Stomach (tissue), 9 donors: ENCODE measurements around the gene UST. TPM values are rescaled to one million over a fixed set of nuclear protein-coding genes. Genes with fewer than 3 reads are reported as not detected.

Source experiments
- DNase-seq, 2 donors: peaks; one replicate each; pipeline versions ENCODE4 v3.0.0 to v3.0.0-alpha.2; 2013 to 2019
- H3K27ac ChIP-seq, 5 donors: fragments of 200-600 bp in 4 of 5; sonication (generic) in 4 of 5; one replicate each; pipeline ENCODE4 v1.5.1; 2013 to 2019; ENCODE audit warnings: mild to moderate bottlenecking in 1 of 5, moderate library complexity in 1 of 5
- H3K27me3 ChIP-seq, 3 donors: fragments of 200-600 bp; sonication (generic); one replicate each; pipeline ENCODE4 v1.5.1; 2017 to 2019; ENCODE audit warnings: mixed run types in 1 of 3
- H3K36me3 ChIP-seq, 4 donors: fragments of 200-600 bp; sonication (generic); 1 replicate in 3 of 4; 2 replicates in 1 of 4; pipeline ENCODE4 v1.5.1; 2016 to 2019
- H3K4me1 ChIP-seq, 4 donors: fragments of 200-600 bp; sonication (generic); one replicate each; pipeline ENCODE4 v1.5.1; 2016 to 2019
- H3K4me3 ChIP-seq, 4 donors: fragments of 200-600 bp; sonication (generic) in 3 of 4; one replicate each; pipeline ENCODE4 v1.5.1; 2016 to 2019; ENCODE audit warnings: mild to moderate bottlenecking in 1 of 4
- H3K9me3 ChIP-seq, 4 donors: fragments of 200-600 bp; sonication (generic); one replicate each; pipeline ENCODE4 v1.5.1; 2016 to 2019
- EP300 ChIP-seq: sonication (generic); formaldehyde crosslinking; IDR thresholded peaks from one replicate; pipeline ENCODE4 v1.6.1; 2017; ENCODE audit warnings: antibody characterized with exemption
- POLR2A ChIP-seq, 4 donors: fragments of 450-650 bp; IDR thresholded peaks; one replicate each; pipeline ENCODE4 v1.6.1; 2016; ENCODE audit warnings: antibody characterized with exemption in 4 of 4, control low read depth in 2 of 4, mild to moderate bottlenecking in 1 of 4, moderate library complexity in 1 of 4
- POLR2AphosphoS5 ChIP-seq, 3 donors: sonication (generic); formaldehyde crosslinking; IDR thresholded peaks; one replicate each; pipeline ENCODE4 v1.6.1; 2016; ENCODE audit warnings: antibody characterized with exemption in 3 of 3
- WGBS, 5 donors: extraction: QIAGEN DNeasy Blood & Tissue Kit in 3 of 5; methylation state at CpG; one replicate each; pipeline versions ENCODE4 v1.1.5 to v1.1.7; 2013 to 2018; 5-methylcytosine and 5-hydroxymethylcytosine counted together
- intact Hi-C: fragments of 100-400 bp; cut with DNase I; formaldehyde crosslinking; loops from one replicate; pipeline ENCODE4 v1.15.1; 2023; ENCODE audit warnings: low total_unique reads
- polyA plus RNA-seq, 3 donors: library from polyadenylated mRNA; stranded (reverse); fragments of 200-250 nt; gene quantifications; one replicate each; pipeline ENCODE4 v1.2.3, GENCODE V29; 2013
- total RNA-seq, 5 donors: library from RNA; depleted of rRNA; stranded (reverse); fragments of >200 nt; gene quantifications; one replicate each; pipeline versions ENCODE4 v1.1.0 to v1.2.3, GENCODE V29; 2014 to 2016
- TF ChIP-seq, protein P1 (sequence below), 7 experiments: fragments of 450-650 bp in 4 of 7; fragments of 200-600 bp in 3 of 7; sonication (generic) in 3 of 7; IDR thresholded peaks; one replicate each; pipeline ENCODE4 v1.5.1; 2016 to 2019; ENCODE audit warnings: antibody characterized with exemption in 7 of 7, control low read depth in 2 of 7, mild to moderate bottlenecking in 1 of 7
- donor health status: healthy with polysubstance abuse.
- donor health status: Bipolar disorder and iron deficiency.
- donor health status: healthy.

UST gene
- total and polyA plus RNA-seq, 8 donors, result 2.2 to 45.8 (median 8.9) TPM

DNA sequence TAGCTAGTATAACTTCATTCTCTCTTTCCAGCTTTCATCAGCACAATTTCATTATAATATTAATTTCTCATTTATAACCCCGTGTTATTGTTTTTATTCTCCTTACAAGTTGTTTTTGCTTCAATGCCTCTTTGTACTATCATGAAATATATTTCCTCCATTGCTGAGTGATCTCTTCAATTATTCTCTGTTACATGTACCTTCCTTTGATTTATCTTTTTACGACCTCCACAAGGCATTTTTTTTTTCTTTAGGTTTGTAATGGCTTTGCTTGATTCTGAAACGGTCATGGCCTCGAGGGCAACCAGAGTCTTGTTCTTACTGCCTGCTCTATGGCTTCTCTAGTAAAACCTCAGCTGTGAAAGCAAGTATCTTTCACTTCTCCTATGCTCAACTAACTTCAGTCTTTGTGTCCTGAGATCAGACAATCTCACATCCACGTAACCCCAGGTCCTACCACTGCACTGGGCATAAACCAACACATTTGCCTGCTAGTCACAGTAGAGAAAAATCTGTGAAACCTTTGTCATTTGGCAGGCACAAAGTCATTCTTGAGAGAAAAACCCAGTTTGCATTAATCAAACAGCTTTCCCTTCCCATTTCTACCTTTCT lies 119.9 kb downstream of the UST start:
- H3K4me1 ChIP-seq, result peaks cover 0 to 17% (median 0%) of the 10 kb centered on the region in 4 donors
- TF ChIP-seq EP300, result no peak
- TF ChIP-seq POLR2A (IDR thresholded peaks at IDR 0.05), result no peak
- TF ChIP-seq, protein P1, sequence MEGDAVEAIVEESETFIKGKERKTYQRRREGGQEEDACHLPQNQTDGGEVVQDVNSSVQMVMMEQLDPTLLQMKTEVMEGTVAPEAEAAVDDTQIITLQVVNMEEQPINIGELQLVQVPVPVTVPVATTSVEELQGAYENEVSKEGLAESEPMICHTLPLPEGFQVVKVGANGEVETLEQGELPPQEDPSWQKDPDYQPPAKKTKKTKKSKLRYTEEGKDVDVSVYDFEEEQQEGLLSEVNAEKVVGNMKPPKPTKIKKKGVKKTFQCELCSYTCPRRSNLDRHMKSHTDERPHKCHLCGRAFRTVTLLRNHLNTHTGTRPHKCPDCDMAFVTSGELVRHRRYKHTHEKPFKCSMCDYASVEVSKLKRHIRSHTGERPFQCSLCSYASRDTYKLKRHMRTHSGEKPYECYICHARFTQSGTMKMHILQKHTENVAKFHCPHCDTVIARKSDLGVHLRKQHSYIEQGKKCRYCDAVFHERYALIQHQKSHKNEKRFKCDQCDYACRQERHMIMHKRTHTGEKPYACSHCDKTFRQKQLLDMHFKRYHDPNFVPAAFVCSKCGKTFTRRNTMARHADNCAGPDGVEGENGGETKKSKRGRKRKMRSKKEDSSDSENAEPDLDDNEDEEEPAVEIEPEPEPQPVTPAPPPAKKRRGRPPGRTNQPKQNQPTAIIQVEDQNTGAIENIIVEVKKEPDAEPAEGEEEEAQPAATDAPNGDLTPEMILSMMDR (IDR thresholded peaks at IDR 0.05), result no peak
- no peak for TF ChIP-seq POLR2AphosphoS5 (IDR thresholded peaks at IDR 0.05)
- H3K4me3 ChIP-seq, result no peak overlapping the region
- intact Hi-C loops, result no loop called here
- WGBS, 5 donors, result 80 to 93% (median 85%) methylated on average over 5 of the region's 5 CpGs
- H3K27ac ChIP-seq, result no peak overlapping the region
- no peaks in the 10 kb centered on the region for H3K36me3 ChIP-seq
- no peak for DNase-seq
- H3K9me3 ChIP-seq, result no peaks in the 10 kb centered on the region
- H3K27me3 ChIP-seq, result no peaks in the 10 kb centered on the region

DNA sequence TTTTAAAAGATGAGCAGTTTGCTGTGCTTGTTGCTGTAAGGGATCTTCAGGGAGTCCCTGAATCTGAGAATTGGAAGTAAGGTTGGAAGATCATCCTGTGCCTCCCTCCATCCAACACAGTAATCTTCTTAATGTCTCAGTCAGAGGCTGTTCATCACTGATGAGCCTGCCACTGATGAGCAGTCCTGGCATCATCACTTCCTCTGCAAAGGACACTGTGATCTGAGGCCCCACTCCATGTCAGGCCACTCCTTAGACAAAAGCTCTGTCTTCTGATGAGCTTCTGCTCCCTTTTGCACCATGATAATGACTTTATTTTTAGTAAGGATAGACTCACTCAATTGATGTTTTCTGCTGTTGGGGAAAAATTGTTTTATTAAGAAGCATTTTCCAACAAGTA lies 121.0 kb downstream of the UST start:
- intact Hi-C loops, result no loop called here
- TF ChIP-seq POLR2A (IDR thresholded peaks at IDR 0.05) (no peak), EP300 (no peak), POLR2AphosphoS5 (IDR thresholded peaks at IDR 0.05) (no peak)
- TF ChIP-seq, protein P1 (IDR thresholded peaks at IDR 0.05), result no peak
- Histone ChIP-seq H3K36me3 (no peaks in the 10 kb centered on the region), H3K9me3 (no peaks in the 10 kb centered on the region), H3K4me3 (no peak overlapping the region), H3K27me3 (no peaks in the 10 kb centered on the region), H3K27ac (no peak overlapping the region), H3K4me1 (peaks cover 0 to 17% (median 0%) of the 10 kb centered on the region in 4 donors)
- no peak for DNase-seq

DNA sequence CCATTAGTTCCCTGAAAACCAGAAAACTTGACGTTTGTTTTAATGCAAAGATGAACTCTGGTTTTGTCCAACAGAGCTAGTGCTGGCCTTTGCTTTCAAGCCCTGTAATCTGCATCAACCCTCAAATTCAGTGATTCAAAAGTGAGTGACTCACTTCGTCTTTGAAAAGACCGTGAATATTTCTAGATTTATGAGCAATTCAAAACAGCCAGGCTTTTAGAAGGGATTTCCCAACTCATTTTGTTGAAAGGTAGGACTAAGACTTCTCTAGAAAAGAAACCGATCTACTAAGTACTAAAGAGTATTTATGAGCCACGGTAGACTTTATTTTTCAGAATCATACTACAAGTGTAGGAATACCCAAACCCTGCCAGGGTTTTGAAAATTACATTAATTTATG lies 121.5 kb downstream of the UST start:
- intact Hi-C loops, result no loop called here
- WGBS, 5 donors, result 66 to 85% (median 74%) methylated on average over 5 of the region's 5 CpGs

DNA sequence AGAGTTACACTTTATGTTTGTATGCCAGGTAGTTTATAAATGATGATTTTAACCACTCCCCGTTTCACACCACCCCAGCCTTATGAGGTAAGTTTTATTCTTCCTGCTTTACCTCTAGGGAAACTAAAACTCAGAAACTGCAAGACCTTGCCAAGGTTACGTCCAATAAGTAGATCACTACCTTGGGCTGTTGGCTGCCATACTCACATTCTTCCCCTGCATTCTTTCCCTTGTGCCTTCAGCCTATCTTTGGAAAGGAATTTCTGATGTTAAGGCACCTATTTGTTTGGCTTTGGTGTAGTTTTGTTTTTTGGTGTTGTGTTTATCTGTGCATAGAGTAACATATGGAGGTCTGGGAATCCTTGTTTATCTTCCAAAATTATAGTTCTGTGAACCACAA lies 122.1 kb downstream of the UST start:
- no peaks in the 10 kb centered on the region for H3K27me3 ChIP-seq
- no peak for DNase-seq
- 83 to 90% (median 86%) methylated on average over 2 of the region's 2 CpGs for WGBS, 5 donors
- intact Hi-C loops, result no loop called here
- H3K9me3 ChIP-seq, result no peaks in the 10 kb centered on the region
- TF ChIP-seq POLR2A (IDR thresholded peaks at IDR 0.05), result no peak
- TF ChIP-seq POLR2AphosphoS5 (IDR thresholded peaks at IDR 0.05), result no peak
- TF ChIP-seq, protein P1 (IDR thresholded peaks at IDR 0.05), result no peak
- TF ChIP-seq EP300, result no peak
- H3K27ac ChIP-seq, result peak overlapping the region in 1 of 5 donors; percentile 7
- no peak overlapping the region for H3K4me3 ChIP-seq
- H3K36me3 ChIP-seq, result no peaks in the 10 kb centered on the region
- H3K4me1 ChIP-seq, result peaks cover 0 to 12% (median 0%) of the 10 kb centered on the region in 4 donors

More for the DNA sequence above, 121.5 kb downstream of the UST start:
- no peaks in the 10 kb centered on the region for H3K36me3 ChIP-seq
- no peaks in the 10 kb centered on the region for H3K27me3 ChIP-seq
- H3K27ac ChIP-seq, result no peak overlapping the region
- H3K4me1 ChIP-seq, result peaks cover 0 to 17% (median 0%) of the 10 kb centered on the region in 4 donors
- H3K4me3 ChIP-seq, result no peak overlapping the region
- TF ChIP-seq POLR2AphosphoS5 (IDR thresholded peaks at IDR 0.05) (no peak), POLR2A (IDR thresholded peaks at IDR 0.05) (no peak), EP300 (no peak)
- TF ChIP-seq, protein P1 (IDR thresholded peaks at IDR 0.05), result no peak
- no peaks in the 10 kb centered on the region for H3K9me3 ChIP-seq
- DNase-seq, result no peak
